HG03108 (cell line): ENCODE results near the gene ZFYVE16.
"Not testable (repeated sequence)": the region's sequence is repeated elsewhere in the genome, so short reads cannot be mapped to it uniquely, and the experiment has no call there.

Source experiments
- ATAC-seq: cut with Tn5 transposase; IDR thresholded peaks from one replicate; pipeline ENCODE4 v1.9.1; 2021; ENCODE audit warnings: moderate library complexity; ENCODE audit not compliant: unreplicated experiment

Gene ZFYVE16

GRCh38 chr5:80487444-80487828, 79.6 kb downstream of the ZFYVE16 start:
- ATAC-seq: no peak

- ATAC-seq: peak; percentile 90
These were observed 80.2 kb downstream of the ZFYVE16 start, which contains the start of gene FAM151B for GRCh38 chr5:80487829-80488721. TSS of gene FAM151B (plus strand) at chr5:80488100. CDS start at chr5:80488124, 24 bp downstream.

- ATAC-seq: no peak
These were observed 83.4 kb downstream of the ZFYVE16 start for GRCh38 chr5:80491296-80491695.

GRCh38 chr5:80492741-80493140, 84.9 kb downstream of the ZFYVE16 start:
- ATAC-seq: no peak

GRCh38 chr5:80493443-80493842, 85.6 kb downstream of the ZFYVE16 start:
- ATAC-seq: not testable (repeated sequence)

GRCh38 chr5:80495891-80496290, 88.0 kb downstream of the ZFYVE16 start:
- ATAC-seq: no peak

GRCh38 chr5:80502800-80503199, 94.9 kb downstream of the ZFYVE16 start:
- ATAC-seq: no peak

- no peak for ATAC-seq
These were observed 95.8 kb downstream of the ZFYVE16 start for GRCh38 chr5:80503641-80504040.

- ATAC-seq: no peak
These were observed 97.0 kb downstream of the ZFYVE16 start for GRCh38 chr5:80504833-80505232.

GRCh38 chr5:80507663-80508062, 99.8 kb downstream of the ZFYVE16 start:
- no peak for ATAC-seq

DNA sequence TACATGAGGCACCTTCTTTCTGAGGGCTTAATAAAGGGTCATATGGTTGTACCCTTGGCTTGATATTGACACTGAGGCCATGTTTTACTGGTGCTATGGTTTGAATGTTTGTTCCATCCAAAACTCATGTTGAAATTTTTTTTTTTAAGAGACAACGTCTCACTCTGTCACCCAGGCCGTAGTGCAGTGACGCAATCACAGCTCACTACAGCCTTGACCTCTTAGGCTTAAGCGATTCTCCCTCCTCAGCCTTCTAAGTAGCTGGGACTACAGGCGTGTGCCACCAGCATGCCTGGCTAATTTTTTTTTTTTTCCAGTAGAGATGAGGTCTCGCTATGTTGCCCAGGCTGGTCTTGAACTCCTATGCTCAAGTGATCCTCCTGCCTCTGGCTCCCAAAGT, 101.0 kb downstream of the ZFYVE16 start:
- no peak for ATAC-seq

DNA sequence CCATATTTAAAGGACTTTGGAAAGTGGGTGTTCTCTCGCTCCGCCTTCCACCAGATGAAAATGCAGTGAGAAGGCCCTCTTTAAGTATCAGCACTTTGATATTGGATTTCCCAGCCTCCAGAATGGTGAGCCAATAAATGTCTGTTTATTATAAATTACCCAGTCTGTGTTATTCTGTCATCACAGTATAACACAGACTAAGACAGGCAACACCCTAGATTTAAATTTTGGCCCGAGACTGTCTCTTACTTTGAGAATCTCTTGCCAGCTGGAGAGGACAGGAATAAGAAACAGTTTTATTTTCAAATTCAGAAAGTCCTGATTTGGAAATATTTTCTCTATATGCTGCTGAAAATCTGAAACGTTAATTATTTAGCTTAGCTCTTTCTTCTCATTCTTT, 101.5 kb downstream of the ZFYVE16 start:
- ATAC-seq: no peak

DNA sequence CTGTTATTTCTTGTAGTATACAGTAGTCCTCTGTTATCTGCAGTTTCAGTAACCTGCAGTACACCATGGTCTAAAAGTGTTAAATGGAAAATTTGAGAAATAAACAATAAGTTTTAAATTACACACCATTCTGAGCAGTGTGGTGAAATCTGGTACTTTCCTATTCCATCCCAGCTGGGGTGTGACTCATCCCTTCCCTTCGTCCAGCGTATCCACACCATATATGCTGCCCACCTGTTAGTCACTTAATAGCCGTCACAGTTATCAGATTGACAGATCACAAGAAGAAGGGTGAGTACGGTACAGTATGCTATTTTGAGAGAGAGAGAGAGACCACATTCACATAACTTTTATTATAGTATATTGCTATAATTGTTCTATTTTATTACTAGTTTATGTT, 109.0 kb downstream of the ZFYVE16 start:
- ATAC-seq: no peak
